ENCODE results near the gene KCNN4.

KCNN4 gene

DNA sequence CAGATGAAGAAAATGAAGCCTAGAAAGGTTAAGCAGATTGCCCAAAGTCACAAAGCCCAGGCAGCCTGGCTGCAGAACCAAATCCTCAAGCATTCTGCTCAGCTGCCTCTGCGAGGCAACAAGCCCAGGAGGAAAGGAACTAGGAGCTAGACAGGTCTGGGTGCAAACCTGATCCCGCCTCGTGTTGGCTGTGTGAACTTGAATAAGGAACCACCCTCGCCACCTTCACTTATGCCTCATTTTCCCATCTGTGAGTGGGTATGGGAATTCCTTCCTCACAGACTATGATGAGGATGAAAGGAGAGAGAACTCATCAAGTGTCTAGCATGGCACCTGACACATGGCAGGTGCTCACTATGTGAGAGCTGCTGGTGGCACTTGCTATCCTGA is 32.6 kb downstream of the KCNN4 start:
- no peak for DNase-seq

DNA sequence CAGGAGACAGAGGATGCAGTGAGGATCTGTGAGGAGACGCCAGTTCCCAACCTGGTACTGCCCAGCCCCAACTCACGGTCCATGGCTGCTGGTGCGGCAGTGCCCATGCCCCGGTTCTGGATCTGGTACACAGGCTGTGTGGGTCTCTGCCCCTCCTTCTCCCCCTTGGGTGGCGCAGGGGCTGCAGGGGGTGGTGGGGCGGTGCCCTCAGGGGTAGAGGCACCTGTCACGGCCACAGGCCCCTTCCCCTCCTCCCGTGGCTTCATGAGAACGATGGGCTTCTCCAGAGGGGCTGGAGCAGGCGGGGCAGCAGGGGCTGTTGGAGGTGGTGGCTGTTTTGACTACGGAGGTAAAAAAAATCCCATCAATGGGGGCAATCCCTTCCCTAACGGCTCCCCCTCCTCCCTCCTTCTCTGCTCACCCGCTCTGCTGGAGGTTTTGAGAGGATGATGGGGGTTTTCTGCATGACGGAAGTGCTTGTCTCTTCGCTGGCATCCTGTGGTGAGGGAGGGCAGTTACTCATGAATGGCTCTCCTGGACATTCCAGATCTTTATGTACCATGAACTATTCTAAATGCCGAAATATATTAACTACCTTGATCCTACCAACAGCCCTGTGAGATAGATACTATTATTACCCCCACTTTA is 33.1 kb downstream of the KCNN4 start:
- DNase-seq = no peak

DNA sequence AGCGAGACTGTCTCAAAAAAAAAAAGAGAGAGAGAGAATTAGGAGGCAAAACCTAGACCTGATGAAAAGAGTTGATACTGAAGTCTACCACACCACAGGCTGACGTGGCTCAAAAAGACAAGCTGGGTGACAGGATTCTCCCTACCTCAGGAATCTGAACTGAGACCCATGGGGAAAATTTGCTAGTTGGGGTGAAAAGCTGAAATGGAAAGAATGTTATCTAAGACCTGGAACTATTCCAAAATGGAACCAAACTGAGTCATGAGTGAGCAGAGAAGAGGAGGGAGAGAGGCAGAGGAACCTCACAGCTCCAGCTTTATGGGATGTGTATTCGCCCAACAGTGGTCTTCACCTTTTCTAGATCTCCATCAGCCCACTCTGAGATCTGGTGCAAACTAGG is 37.7 kb downstream of the KCNN4 start:
- DNase-seq = peak; percentile 76

- no peak for DNase-seq
Observed at GRCh38 chr19:43741075-43741825, 39.5 kb downstream of the KCNN4 start.

GRCh38 chr19:43739439-43740235 is 41.1 kb downstream of the KCNN4 start:
- no peak for DNase-seq

DNA sequence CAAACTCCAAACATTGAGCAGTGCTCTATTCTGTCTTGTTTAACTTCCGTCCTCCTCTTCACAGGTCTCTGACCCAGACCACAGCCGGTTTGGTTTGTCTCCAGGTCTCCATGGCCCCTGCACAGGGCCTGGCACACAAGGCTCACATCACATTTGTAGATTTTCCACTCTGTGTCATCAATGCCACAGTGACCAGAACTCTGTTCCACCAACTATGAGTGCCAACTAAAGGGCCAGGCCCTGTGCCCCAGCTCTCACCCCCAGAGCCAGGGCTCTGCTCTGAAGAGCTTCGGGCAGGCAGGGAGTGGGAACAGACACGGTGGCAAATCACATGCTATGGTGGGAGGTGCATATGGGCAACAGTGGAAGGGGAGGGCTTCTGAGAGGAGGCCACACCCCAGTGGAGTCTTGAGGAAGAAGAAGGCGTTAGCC is 42.0 kb downstream of the KCNN4 start:
- no peak for DNase-seq

DNA sequence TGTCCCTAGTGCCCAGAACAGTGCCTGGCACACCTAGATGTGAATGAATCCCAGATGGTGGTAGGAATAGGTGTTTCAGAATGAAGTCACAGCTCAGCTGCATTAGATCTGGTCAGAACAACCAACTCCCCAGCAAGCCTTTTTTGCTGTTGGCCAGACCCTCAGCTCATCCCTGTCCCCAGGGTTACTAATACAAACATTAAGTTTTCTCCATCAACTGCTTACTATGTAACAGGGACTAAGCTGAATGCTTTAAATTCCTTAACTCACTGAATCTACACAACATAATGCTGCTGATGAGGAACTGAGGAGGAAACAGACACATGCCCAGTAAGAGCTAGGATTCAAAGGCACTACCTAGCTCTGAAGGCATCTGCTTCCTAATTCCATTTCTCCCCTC is 44.8 kb downstream of the KCNN4 start:
- DNase-seq = peak; percentile 21

DNA sequence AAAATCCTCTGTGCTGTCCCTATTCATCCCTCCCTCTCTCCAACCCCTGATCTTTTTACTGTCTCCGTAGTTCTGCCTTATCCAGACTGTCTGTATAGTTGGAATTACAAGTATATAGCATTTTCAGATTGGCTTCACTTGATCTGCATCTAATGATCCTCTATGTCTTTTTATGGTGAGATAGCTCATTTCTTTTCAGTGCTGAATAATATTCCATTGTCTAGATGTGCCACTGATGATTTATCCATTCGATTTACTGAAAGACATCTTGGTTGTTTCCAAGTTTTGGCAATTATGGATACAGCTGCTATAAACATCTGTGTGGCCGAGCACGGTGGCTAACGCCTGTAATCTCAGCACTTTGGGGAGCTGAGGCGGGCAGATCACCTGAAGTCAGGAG is 45.8 kb downstream of the KCNN4 start:
- DNase-seq = no peak

GRCh38 chr19:43731846-43732245 is 48.9 kb downstream of the KCNN4 start:
- DNase-seq = no peak

GRCh38 chr19:43731346-43731745 is 49.4 kb downstream of the KCNN4 start:
- no peak for DNase-seq

DNA sequence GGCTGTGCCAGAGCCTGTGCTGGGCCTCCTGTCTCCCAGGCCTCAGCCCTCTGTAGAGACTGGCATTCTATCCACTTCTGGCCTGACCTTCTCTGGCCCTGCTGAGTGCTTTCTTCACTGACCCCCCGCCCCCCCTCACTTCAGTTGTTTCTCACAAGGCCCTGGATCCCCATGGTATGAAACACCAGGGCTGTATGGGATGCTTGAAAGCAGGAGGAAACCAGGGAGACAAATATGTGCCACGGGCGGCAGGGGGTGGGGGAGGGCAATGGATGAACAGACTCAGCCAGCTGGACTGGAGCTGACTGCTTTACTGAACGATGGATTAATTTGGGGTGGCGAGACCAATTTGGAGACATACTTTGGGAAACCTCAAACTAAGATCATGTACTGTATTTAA is 50.9 kb downstream of the KCNN4 start:
- no peak for DNase-seq

GRCh38 chr19:43727593-43727853 is 53.2 kb downstream of the KCNN4 start:
- DNase-seq = no peak

- DNase-seq = no peak
Observed at GRCh38 chr19:43726736-43727592, 53.8 kb downstream of the KCNN4 start.

GRCh38 chr19:43725468-43725867 is 55.3 kb downstream of the KCNN4 start:
- DNase-seq = no peak

GRCh38 chr19:43724896-43725295 is 55.9 kb downstream of the KCNN4 start:
- DNase-seq = no peak

GRCh38 chr19:43723588-43723987 is 57.2 kb downstream of the KCNN4 start:
- no peak for DNase-seq

GRCh38 chr19:43721469-43722048 is 59.2 kb downstream of the KCNN4 start:
- no peak for DNase-seq

DNA sequence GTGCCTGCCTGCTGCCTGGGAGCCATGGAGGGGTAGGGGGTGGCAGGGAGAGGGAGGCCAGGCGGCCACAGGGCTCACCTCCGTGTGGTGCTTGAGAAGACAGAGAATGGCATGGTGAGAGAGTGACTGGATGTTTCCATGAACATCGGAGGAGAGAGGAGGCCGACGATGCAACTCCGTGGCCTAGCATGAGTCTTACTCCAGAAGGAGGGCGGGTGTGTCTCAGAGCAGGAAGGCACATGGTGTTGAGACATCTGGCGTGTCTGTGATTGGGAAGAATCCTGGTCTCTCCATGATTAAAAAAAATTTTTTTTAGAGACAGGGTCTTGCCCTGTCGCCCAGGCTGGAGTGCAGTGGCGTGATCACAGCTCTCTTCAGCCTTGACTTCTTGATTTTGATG is 59.8 kb downstream of the KCNN4 start:
- no peak for DNase-seq

DNA sequence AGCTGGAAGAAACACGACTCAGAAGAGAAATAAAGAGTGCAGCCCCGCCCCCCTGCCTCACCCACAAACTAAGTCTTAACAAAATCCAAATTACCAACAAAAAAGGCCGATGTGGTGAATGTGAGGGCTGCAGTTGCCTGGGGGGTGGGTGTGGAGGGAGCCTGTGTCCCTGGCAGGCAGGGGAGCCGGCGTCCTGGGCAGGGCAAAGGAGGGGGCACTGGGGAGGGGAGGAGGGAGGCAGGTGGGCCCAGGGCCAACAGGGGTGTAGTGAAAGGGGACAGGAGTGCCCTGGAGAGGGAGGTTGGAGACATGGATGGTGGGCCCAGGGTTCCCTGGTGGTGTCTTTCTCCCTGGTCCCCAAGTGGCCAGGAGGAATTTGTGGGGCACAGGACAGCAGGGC is 60.9 kb downstream of the KCNN4 start:
- DNase-seq = no peak

DNA sequence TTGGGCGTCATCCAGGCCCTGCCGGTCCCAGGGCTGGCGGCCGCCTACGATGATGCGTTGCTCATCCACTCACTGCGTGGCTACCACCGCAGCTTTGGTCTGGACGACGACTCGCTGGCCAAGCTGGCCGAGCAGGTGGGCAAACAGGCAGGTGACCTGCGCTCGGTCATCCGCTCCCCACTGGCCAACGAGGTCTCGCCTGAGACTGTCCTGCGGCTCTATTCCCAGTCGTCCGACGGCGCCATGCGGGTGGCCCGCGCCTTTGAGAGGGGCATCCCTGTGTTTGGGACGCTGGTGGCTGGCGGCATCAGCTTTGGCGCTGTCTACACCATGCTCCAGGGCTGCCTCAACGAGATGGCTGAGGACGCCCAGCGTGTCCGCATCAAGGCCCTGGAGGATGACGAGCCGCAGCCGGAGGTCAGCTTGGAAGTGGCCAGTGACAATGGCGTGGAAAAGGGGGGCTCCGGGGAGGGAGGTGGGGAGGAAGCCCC is 61.4 kb downstream of the KCNN4 start:
- no peak for DNase-seq

DNA sequence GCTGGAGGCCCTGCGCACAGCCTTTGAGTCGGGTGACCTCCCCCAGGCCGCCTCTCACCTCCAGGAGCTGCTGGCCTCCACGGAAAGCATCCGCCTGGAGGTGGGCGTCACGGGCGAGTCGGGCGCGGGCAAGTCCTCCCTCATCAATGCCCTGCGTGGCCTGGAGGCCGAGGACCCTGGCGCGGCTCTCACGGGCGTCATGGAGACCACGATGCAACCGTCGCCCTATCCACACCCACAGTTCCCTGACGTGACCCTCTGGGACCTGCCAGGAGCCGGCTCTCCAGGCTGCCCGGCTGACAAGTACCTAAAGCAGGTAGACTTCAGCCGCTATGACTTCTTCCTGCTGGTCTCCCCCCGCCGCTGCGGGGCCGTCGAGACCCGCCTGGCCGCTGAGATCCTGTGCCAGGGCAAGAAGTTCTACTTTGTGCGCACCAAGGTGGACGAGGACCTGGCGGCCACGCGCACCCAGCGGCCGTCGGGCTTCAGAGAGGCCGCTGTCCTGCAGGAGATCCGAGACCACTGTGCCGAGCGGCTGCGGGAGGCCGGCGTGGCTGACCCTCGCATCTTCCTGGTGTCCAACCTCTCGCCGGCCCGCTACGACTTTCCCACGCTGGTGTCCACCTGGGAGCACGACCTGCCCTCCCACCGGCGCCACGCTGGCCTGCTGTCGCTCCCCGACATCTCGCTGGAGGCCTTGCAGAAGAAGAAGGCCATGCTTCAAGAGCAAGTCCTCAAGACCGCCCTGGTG is 62.0 kb downstream of the KCNN4 start:
- no peak for DNase-seq

Data from fibroblast of skin of abdomen (primary cell).